ENCODE results near the gene BABAM2. TPM values are rescaled to one million over a fixed set of nuclear protein-coding genes. Genes with fewer than 3 reads are reported as not detected.

The BABAM2 gene
- total RNA-seq, 1 experiment from 2014 or later, result 27.1 TPM

- no CpG with 5 or more reads among the region's 5 CpGs for WGBS (ENCODE audit: extremely low coverage, insufficient read length, low lambda C conversion rate)
- Histone ChIP-seq H2BK5ac (ENCODE audit: insufficient read length, low read length) (no peak overlapping the region), H3K27me3 (ENCODE audit: insufficient read depth, low read length) (no peaks in the 10 kb centered on the region), H3K9me3 (ENCODE audit: control insufficient read depth, low read depth, low read length) (no peaks in the 10 kb centered on the region), H4K20me1 (ENCODE audit: control insufficient read depth, insufficient read depth, insufficient read length) (no peaks in the 10 kb centered on the region), H3K79me1 (ENCODE audit: insufficient read depth, low read depth, low read length, poor library complexity, severe bottlenecking) (no peaks in the 10 kb centered on the region), H3K23ac (ENCODE audit: insufficient read length, low read depth, low read length) (no peak overlapping the region), H3K4me1 (ENCODE audit: insufficient read depth, low read length) (no peaks in the 10 kb centered on the region), H2AK5ac (ENCODE audit: insufficient read length, low read length) (no peak overlapping the region), H4K5ac (ENCODE audit: insufficient read length, low read depth, low read length) (no peak overlapping the region), H3K9ac (ENCODE audit: extremely low read depth, insufficient read length, low read length) (no peak overlapping the region), H3K27ac (ENCODE audit: insufficient read length, low read depth, low read length) (no peak overlapping the region), H2BK12ac (ENCODE audit: insufficient read length, low read depth, low read length) (no peak overlapping the region), H3K4me2 (ENCODE audit: insufficient read depth, insufficient read length, low read length) (no peak overlapping the region), H4K8ac (replicated peaks; ENCODE audit: insufficient read length, low read depth, low read length) (no peak overlapping the region), H2BK120ac (ENCODE audit: low read depth, low read length, poor library complexity, severe bottlenecking) (no peak overlapping the region), H3T11ph (ENCODE audit: low read length) (no peak overlapping the region), H3K18ac (ENCODE audit: insufficient read length, low read depth, low read length) (no peak overlapping the region), H2BK20ac (ENCODE audit: low read depth, low read length, poor library complexity, severe bottlenecking) (no peak overlapping the region), H3K14ac (ENCODE audit: insufficient read depth, low read length) (no peak overlapping the region), H3K4ac (ENCODE audit: low read depth, low read length) (no peak overlapping the region), H3K79me2 (ENCODE audit: insufficient read depth, low read length) (no peaks in the 10 kb centered on the region), H2BK15ac (ENCODE audit: low read depth, low read length) (no peak overlapping the region), H2AFZ (ENCODE audit: low read length) (no peak overlapping the region), H3K56ac (ENCODE audit: insufficient read length, low read depth, low read length) (no peak overlapping the region), H4K91ac (ENCODE audit: insufficient read length, low read depth, low read length) (no peak overlapping the region), H3K23me2 (ENCODE audit: insufficient read length, low read depth, low read length, poor library complexity, severe bottlenecking) (no peaks in the 10 kb centered on the region)
- Mint-ChIP-seq H3K9me3 (no peaks in the 10 kb centered on the region), H3K27ac (peak overlapping the region in 1 of 3 experiments; percentile 79; a peak in 1 of 7 replicates), H3K4me3 (no peak overlapping the region), H3K27me3 (ENCODE audit: low read depth) (no peaks in the 10 kb centered on the region), H3K36me3 (ENCODE audit: insufficient read depth in 1 of 3, low read depth in 3 of 3) (no peaks in the 10 kb centered on the region), H3K4me1 (peaks cover 25 to 39% of the 10 kb centered on the region in 2 experiments)
- TF ChIP-seq, protein P1, sequence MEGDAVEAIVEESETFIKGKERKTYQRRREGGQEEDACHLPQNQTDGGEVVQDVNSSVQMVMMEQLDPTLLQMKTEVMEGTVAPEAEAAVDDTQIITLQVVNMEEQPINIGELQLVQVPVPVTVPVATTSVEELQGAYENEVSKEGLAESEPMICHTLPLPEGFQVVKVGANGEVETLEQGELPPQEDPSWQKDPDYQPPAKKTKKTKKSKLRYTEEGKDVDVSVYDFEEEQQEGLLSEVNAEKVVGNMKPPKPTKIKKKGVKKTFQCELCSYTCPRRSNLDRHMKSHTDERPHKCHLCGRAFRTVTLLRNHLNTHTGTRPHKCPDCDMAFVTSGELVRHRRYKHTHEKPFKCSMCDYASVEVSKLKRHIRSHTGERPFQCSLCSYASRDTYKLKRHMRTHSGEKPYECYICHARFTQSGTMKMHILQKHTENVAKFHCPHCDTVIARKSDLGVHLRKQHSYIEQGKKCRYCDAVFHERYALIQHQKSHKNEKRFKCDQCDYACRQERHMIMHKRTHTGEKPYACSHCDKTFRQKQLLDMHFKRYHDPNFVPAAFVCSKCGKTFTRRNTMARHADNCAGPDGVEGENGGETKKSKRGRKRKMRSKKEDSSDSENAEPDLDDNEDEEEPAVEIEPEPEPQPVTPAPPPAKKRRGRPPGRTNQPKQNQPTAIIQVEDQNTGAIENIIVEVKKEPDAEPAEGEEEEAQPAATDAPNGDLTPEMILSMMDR (conservative IDR thresholded peaks at IDR 0.05), result no peak
- DNase-seq, result no peak
These were observed 452.8 kb downstream of the BABAM2 start for GRCh38 chr2:28343184-28343942.

Measured in H9 (cell line).